Measurements from ENCODE around the gene GABPB1.

Gene GABPB1

GRCh38 chr15:50340416-50340815 lies 14.6 kb downstream of the GABPB1 start:
- in situ Hi-C loops (cut with HindIII; ENCODE audit: low pct_ligation_motif_present, low sequenced_read_pairs) = no loop called here
- no peak for DNase-seq
- Histone ChIP-seq H3K27me3 (replicated peaks) (no peaks in the 10 kb centered on the region), H3K4me3 (ENCODE audit: low read depth, low read length) (no peak overlapping the region), H3K36me3 (replicated peaks) (no peaks in the 10 kb centered on the region), H3K27ac (no peak overlapping the region)
- TF ChIP-seq CTCF (IDR thresholded peaks at IDR 0.05; ENCODE audit: low read depth, low read length, missing control alignments) = no peak

- Histone ChIP-seq H3K36me3 (replicated peaks) (no peaks in the 10 kb centered on the region), H3K27ac (no peak overlapping the region), H3K27me3 (replicated peaks) (no peaks in the 10 kb centered on the region), H3K4me3 (ENCODE audit: low read depth, low read length) (no peak overlapping the region)
- in situ Hi-C loops (cut with HindIII; ENCODE audit: low pct_ligation_motif_present, low sequenced_read_pairs) = no loop called here
- DNase-seq = no peak
- TF ChIP-seq CTCF (IDR thresholded peaks at IDR 0.05; ENCODE audit: low read depth, low read length, missing control alignments) = no peak
These were observed 15.3 kb downstream of the GABPB1 start for GRCh38 chr15:50339717-50340116.

GRCh38 chr15:50335251-50335650 lies 19.7 kb downstream of the GABPB1 start:
- no peak for DNase-seq
- H3K4me3 ChIP-seq (ENCODE audit: low read depth, low read length) = no peak overlapping the region
- H3K27me3 ChIP-seq (replicated peaks) = no peaks in the 10 kb centered on the region

GRCh38 chr15:50333229-50333628 lies 21.8 kb downstream of the GABPB1 start:
- no peak for DNase-seq
- in situ Hi-C loops (cut with HindIII; ENCODE audit: low pct_ligation_motif_present, low sequenced_read_pairs) = no loop called here
- Histone ChIP-seq H3K27ac (no peak overlapping the region), H3K27me3 (replicated peaks) (no peaks in the 10 kb centered on the region), H3K36me3 (replicated peaks) (no peaks in the 10 kb centered on the region), H3K4me3 (ENCODE audit: low read depth, low read length) (no peak overlapping the region)
- TF ChIP-seq CTCF (IDR thresholded peaks at IDR 0.05; ENCODE audit: low read depth, low read length, missing control alignments) = no peak

More at GRCh38 chr15:50335251-50335650, 19.7 kb downstream of the GABPB1 start:
- in situ Hi-C loops (cut with HindIII; ENCODE audit: low pct_ligation_motif_present, low sequenced_read_pairs) = no loop called here
- TF ChIP-seq CTCF (IDR thresholded peaks at IDR 0.05; ENCODE audit: low read depth, low read length, missing control alignments) = no peak
- Histone ChIP-seq H3K27ac (no peak overlapping the region), H3K36me3 (replicated peaks) (no peaks in the 10 kb centered on the region)

GRCh38 chr15:50330921-50331320 lies 24.1 kb downstream of the GABPB1 start:
- no peak overlapping the region for H3K27ac ChIP-seq
- no peaks in the 10 kb centered on the region for H3K36me3 ChIP-seq (replicated peaks)
- DNase-seq = peak; percentile 12
- no peak overlapping the region for H3K4me3 ChIP-seq (ENCODE audit: low read depth, low read length)
- in situ Hi-C loops (cut with HindIII; ENCODE audit: low pct_ligation_motif_present, low sequenced_read_pairs) = no loop called here
- H3K27me3 ChIP-seq (replicated peaks) = no peaks in the 10 kb centered on the region
- TF ChIP-seq CTCF (IDR thresholded peaks at IDR 0.05; ENCODE audit: low read depth, low read length, missing control alignments) = no peak

- Histone ChIP-seq H3K27me3 (replicated peaks) (no peaks in the 10 kb centered on the region), H3K27ac (no peak overlapping the region), H3K4me3 (ENCODE audit: low read depth, low read length) (no peak overlapping the region), H3K36me3 (replicated peaks) (no peaks in the 10 kb centered on the region)
- TF ChIP-seq CTCF (IDR thresholded peaks at IDR 0.05; ENCODE audit: low read depth, low read length, missing control alignments) = no peak
- no peak for DNase-seq
- in situ Hi-C loops (cut with HindIII; ENCODE audit: low pct_ligation_motif_present, low sequenced_read_pairs) = no loop called here
These were observed 26.9 kb downstream of the GABPB1 start for GRCh38 chr15:50328116-50328515.

Measured in brain microvascular endothelial cell (primary cell).